ENCODE data around the gene CARD11. TPM values are rescaled to one million over a fixed set of nuclear protein-coding genes. Genes with fewer than 3 reads are reported as not detected.

Gene CARD11
- total RNA-seq, 1 donor from 2014 or later, result 0.37 TPM

- no peak overlapping the region for H3K27ac Mint-ChIP-seq (ENCODE audit: unreplicated experiment)
- no peaks in the 10 kb centered on the region for H3K36me3 Mint-ChIP-seq (ENCODE audit: low read depth)
- no peak for DNase-seq (ENCODE audit: low read depth, low spot score)
Measured at GRCh38 chr7:2887816-2888215, 155.9 kb downstream of the CARD11 start.

DNA sequence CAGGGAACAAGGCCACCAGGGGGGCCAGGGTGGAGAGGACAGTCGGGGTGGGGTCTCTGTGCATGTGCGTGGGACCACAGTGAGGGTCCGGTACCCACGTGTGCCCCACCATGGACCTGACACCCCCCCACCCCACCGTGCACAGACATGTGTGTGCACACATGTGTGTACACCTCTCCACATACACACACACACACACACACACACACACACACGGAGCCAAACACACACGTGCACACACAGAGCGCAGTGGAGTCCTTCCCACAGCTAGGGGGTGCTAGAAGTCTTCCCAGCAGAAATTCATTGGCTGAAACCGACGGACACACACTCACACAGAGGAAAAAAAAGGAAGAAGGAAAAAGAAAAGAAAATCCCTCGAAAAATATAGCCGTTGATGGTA lies 156.8 kb downstream of the CARD11 start:
- peaks cover 13% of the 10 kb centered on the region for H3K4me1 Mint-ChIP-seq
- TF ChIP-seq CTCF (conservative IDR thresholded peaks at IDR 0.05), result peak; percentile 76
- no peaks in the 10 kb centered on the region for H3K27me3 Mint-ChIP-seq (ENCODE audit: low read depth)
- peak; percentile 57 for DNase-seq (ENCODE audit: low read depth, low spot score)
- H3K9me3 Mint-ChIP-seq, result no peaks in the 10 kb centered on the region
- no peaks in the 10 kb centered on the region for H3K36me3 Mint-ChIP-seq (ENCODE audit: low read depth)
- H3K27ac Mint-ChIP-seq (ENCODE audit: unreplicated experiment), result no peak overlapping the region
- H3K4me3 Mint-ChIP-seq, result no peak overlapping the region

More at GRCh38 chr7:2887816-2888215, 155.9 kb downstream of the CARD11 start:
- Mint-ChIP-seq H3K9me3 (no peaks in the 10 kb centered on the region), H3K27me3 (ENCODE audit: low read depth) (no peaks in the 10 kb centered on the region), H3K4me3 (no peak overlapping the region), H3K4me1 (peaks cover 13% of the 10 kb centered on the region)
- TF ChIP-seq CTCF (conservative IDR thresholded peaks at IDR 0.05), result no peak

GRCh38 chr7:2886391-2886790 lies 157.3 kb downstream of the CARD11 start:
- Mint-ChIP-seq H3K27me3 (ENCODE audit: low read depth) (no peaks in the 10 kb centered on the region), H3K4me3 (no peak overlapping the region), H3K27ac (ENCODE audit: unreplicated experiment) (peak overlapping the region; percentile 50), H3K9me3 (no peaks in the 10 kb centered on the region), H3K36me3 (ENCODE audit: low read depth) (no peaks in the 10 kb centered on the region), H3K4me1 (peaks cover 13% of the 10 kb centered on the region)
- no peak for TF ChIP-seq CTCF (conservative IDR thresholded peaks at IDR 0.05)
- DNase-seq (ENCODE audit: low read depth, low spot score), result no peak

GRCh38 chr7:2884161-2884560 lies 159.5 kb downstream of the CARD11 start:
- DNase-seq (ENCODE audit: low read depth, low spot score), result no peak
- H3K9me3 Mint-ChIP-seq, result no peaks in the 10 kb centered on the region
- no peak for TF ChIP-seq CTCF (conservative IDR thresholded peaks at IDR 0.05)
- no peak overlapping the region for H3K4me3 Mint-ChIP-seq
- H3K27ac Mint-ChIP-seq (ENCODE audit: unreplicated experiment), result no peak overlapping the region
- peaks cover 26% of the 10 kb centered on the region for H3K4me1 Mint-ChIP-seq
- no peaks in the 10 kb centered on the region for H3K36me3 Mint-ChIP-seq (ENCODE audit: low read depth)
- H3K27me3 Mint-ChIP-seq (ENCODE audit: low read depth), result no peaks in the 10 kb centered on the region

DNA sequence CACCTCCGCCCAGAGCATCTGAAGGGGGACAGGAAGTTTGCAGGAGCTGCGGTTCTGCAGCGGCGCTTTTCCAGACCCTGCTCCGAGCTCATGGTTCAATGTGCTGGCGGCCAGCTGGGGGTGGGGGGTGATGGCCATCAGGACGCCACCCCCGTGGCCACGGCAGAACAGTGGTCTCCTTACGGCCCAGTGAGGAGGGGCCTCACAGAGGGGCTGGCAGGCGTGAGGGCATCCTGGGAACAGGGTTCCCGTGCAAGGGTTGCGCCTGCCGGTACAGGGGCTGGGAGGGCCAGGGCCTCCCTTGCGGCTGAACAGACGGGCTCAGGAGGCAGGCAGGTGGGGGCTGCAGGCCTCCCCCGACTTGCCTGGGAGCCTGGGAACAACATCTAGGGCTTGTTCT lies 160.6 kb downstream of the CARD11 start:
- Mint-ChIP-seq H3K27ac (ENCODE audit: unreplicated experiment) (no peak overlapping the region), H3K4me1 (peaks cover 26% of the 10 kb centered on the region), H3K36me3 (ENCODE audit: low read depth) (no peaks in the 10 kb centered on the region), H3K27me3 (ENCODE audit: low read depth) (no peaks in the 10 kb centered on the region), H3K4me3 (no peak overlapping the region), H3K9me3 (no peaks in the 10 kb centered on the region)
- no peak for DNase-seq (ENCODE audit: low read depth, low spot score)
- TF ChIP-seq CTCF (conservative IDR thresholded peaks at IDR 0.05), result no peak

DNA sequence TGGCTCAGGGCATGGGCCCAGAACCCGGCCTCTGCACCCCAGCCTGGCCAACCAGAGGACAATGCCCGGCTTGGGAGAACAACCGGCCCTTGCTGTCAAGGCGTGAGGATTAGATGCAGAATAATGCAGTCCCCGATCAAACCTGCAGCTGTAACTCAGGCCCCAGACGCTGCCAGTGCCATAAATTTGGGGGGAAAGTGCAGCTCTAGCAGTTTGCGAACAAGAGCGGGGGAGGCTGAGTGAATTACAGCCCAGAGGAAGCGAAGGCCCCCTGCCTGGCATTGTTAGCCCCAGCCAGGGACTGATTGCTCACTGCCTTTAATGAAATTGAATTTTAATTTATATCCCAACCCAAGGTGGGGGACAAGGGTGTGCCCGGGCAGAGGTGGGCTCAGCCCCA lies 161.6 kb downstream of the CARD11 start:
- Mint-ChIP-seq H3K9me3 (no peaks in the 10 kb centered on the region), H3K4me1 (peaks cover 24% of the 10 kb centered on the region), H3K4me3 (no peak overlapping the region), H3K27me3 (ENCODE audit: low read depth) (no peaks in the 10 kb centered on the region), H3K27ac (ENCODE audit: unreplicated experiment) (no peak overlapping the region), H3K36me3 (ENCODE audit: low read depth) (no peaks in the 10 kb centered on the region)
- TF ChIP-seq CTCF (conservative IDR thresholded peaks at IDR 0.05), result no peak
- DNase-seq (ENCODE audit: low read depth, low spot score), result no peak

Data from neural crest cell (in vitro differentiated cells).